HepG2 (cell line): ENCODE data around the gene TARBP2. TPM values are rescaled to one million over a fixed set of nuclear protein-coding genes. Genes with fewer than 3 reads are reported as not detected.
A peak's percentile ranks its signal among the peaks of the same experiment; 100 is the strongest.

ENCODE experiments used
- ARID3A ChIP-seq: IDR thresholded peaks from 2 replicates; pipeline ENCODE4 v1.6.1; 2012; ENCODE audit warnings: low read depth, low read length, improper control_type of control experiment
- ATAD3A ChIP-seq: sonication (generic); formaldehyde crosslinking; IDR thresholded peaks from 2 replicates; pipeline ENCODE4 v1.4.0; 2020; ENCODE audit warnings: missing genetic modification reagents
- CENPBD1 ChIP-seq: sonication (generic); formaldehyde crosslinking; IDR thresholded peaks from 2 replicates; pipeline ENCODE4 v1.8.0; 2022; ENCODE audit warnings: missing genetic modification reagents, low read depth, mild to moderate bottlenecking, borderline replicate concordance
- DNMT1 ChIP-seq: sonication (generic); formaldehyde crosslinking; IDR thresholded peaks from 2 replicates; pipeline ENCODE4 v1.5.1; 2020; ENCODE audit warnings: mild to moderate bottlenecking, missing genetic modification reagents
- GATAD2A ChIP-seq: IDR thresholded peaks from 2 replicates; pipeline ENCODE4 v1.6.1; 2016
- KDM4B ChIP-seq: sonication (generic); formaldehyde crosslinking; IDR thresholded peaks from 2 replicates; pipeline ENCODE4 v1.4.0; 2020; ENCODE audit warnings: missing genetic modification reagents
- KMT2B ChIP-seq: IDR thresholded peaks from 2 replicates; pipeline ENCODE4 v1.6.1; 2016; ENCODE audit warnings: missing genetic modification reagents, missing compliant biosample characterization
- MIXL1 ChIP-seq: IDR thresholded peaks from 2 replicates; pipeline ENCODE4 v1.6.1; 2016
- MTA3 ChIP-seq: sonication (generic); formaldehyde crosslinking; IDR thresholded peaks from 2 replicates; pipeline ENCODE4 v1.4.0; 2020; ENCODE audit warnings: missing genetic modification reagents
- NCOA5 ChIP-seq: sonication (generic); formaldehyde crosslinking; IDR thresholded peaks from 2 replicates; pipeline ENCODE4 v1.4.0; 2020; ENCODE audit warnings: missing genetic modification reagents
- NR1H2 ChIP-seq: sonication (generic); formaldehyde crosslinking; IDR thresholded peaks from 2 replicates; pipeline ENCODE4 v1.8.1; 2022; ENCODE audit warnings: low read depth, missing genetic modification reagents, borderline replicate concordance
- POLR2AphosphoS5 ChIP-seq: IDR thresholded peaks from 2 replicates; pipeline ENCODE4 v1.6.1; 2012; ENCODE audit warnings: low read depth, low read length
- RARA ChIP-seq: IDR thresholded peaks from 2 replicates; pipeline ENCODE4 v1.6.1; 2016; ENCODE audit warnings: missing genetic modification reagents, missing compliant biosample characterization
- TSC22D2 ChIP-seq: sonication (generic); formaldehyde crosslinking; IDR thresholded peaks from 2 replicates; pipeline ENCODE4 v1.5.1; 2020; ENCODE audit warnings: missing genetic modification reagents, mild to moderate bottlenecking, borderline replicate concordance
- ZBTB34 ChIP-seq: sonication (generic); formaldehyde crosslinking; IDR thresholded peaks from 2 replicates; pipeline ENCODE4 v1.8.0; 2022; ENCODE audit warnings: mild to moderate bottlenecking, missing genetic modification reagents
- ZMYM3 ChIP-seq: sonication (generic); formaldehyde crosslinking; IDR thresholded peaks from 2 replicates; pipeline ENCODE4 v1.5.1; 2020; ENCODE audit warnings: mild to moderate bottlenecking, missing genetic modification reagents
- ZNF224 ChIP-seq: sonication (generic); formaldehyde crosslinking; IDR thresholded peaks from 2 replicates; pipeline ENCODE4 v1.5.0; 2020; ENCODE audit warnings: mild to moderate bottlenecking, missing genetic modification reagents
- ZNF317 ChIP-seq: sonication (generic); formaldehyde crosslinking; IDR thresholded peaks from 2 replicates; pipeline ENCODE4 v1.5.0; 2020; ENCODE audit warnings: mild to moderate bottlenecking, missing genetic modification reagents
- ZNF549 ChIP-seq: sonication (generic); formaldehyde crosslinking; IDR thresholded peaks from 2 replicates; pipeline ENCODE4 v1.5.0; 2020; ENCODE audit warnings: missing genetic modification reagents
- ZNF766 ChIP-seq: sonication (generic); formaldehyde crosslinking; IDR thresholded peaks from 2 replicates; pipeline ENCODE4 v1.5.0; 2020; ENCODE audit warnings: missing genetic modification reagents, borderline replicate concordance
- ZSCAN9 ChIP-seq: IDR thresholded peaks from 2 replicates; pipeline ENCODE4 v1.6.1; 2016; ENCODE audit warnings: borderline replicate concordance
- polyA plus RNA-seq, 8 experiments: library from polyadenylated mRNA; depleted of rRNA in 3 of 8; stranded (reverse) in 7 of 8; unstranded in 1 of 8; fragments of >200 nt; fragmentation: Illumina TruSeq in 4 of 8; extraction: Trizol in 4 of 8; gene quantifications; 2 replicates each; pipeline versions ENCODE4 v1.2.1 to v1.2.3, GENCODE V29; 2011 to 2016; ENCODE audit warnings: low read depth in 4 of 8, missing spikeins in 1 of 8, mixed read lengths in 1 of 8; ENCODE audit not compliant: insufficient read depth in 1 of 8
- total RNA-seq, 5 experiments: library from RNA; depleted of rRNA; stranded (reverse); fragments of >200 nt; fragmentation: Illumina TruSeq; extraction: Trizol; gene quantifications; 2 replicates each; pipeline ENCODE4 v1.2.3, GENCODE V29; 2016; ENCODE audit warnings: low read depth in 1 of 5
- TF ChIP-seq, protein P1 (sequence below): sonication (generic); formaldehyde crosslinking; IDR thresholded peaks from 2 replicates; pipeline ENCODE4 v1.5.1; 2020; ENCODE audit warnings: mild to moderate bottlenecking, missing genetic modification reagents
- TF ChIP-seq, protein P2 (sequence below): sonication (generic); formaldehyde crosslinking; IDR thresholded peaks from 2 replicates; pipeline ENCODE4 v1.4.0; 2020; ENCODE audit warnings: mild to moderate bottlenecking, missing genetic modification reagents

The TARBP2 gene
- total and polyA plus RNA-seq, 2 of the 13 experiments (the other 11 are each of a cell fraction or from before 2014, with no cell fraction given): 47.0 to 55.5 TPM

DNA sequence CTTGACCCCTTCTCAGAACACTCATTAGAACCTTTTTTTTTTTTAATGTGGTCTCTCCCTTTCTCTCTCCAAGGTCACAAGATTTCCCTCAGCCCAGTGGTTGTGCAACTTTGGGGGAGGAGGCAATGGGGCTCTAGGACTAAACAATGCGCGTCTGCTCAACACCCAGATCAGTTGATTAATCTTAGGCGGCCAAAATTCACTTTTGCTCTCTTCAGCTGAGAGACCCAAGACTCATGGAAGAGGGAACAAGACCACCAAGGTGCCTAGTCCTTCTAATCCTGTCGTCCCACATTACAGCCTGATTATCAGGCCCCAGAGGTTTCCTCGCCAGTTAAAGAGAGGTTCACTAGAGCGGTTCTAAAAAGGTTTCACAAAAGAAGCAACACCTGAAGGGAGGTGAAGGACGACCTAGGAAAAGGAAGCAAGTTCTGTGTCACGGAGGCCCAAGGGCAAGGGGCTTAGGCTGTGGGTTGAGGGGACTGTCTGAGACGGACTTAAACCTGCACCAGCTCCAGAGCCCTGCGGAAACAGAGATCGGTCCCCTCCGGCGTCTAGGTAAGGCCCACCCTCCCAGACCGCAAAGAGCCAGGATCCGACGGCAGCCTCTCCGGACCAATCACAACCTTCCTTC, 824 bp upstream of the TARBP2 start (continued):
- TF ChIP-seq, protein P1, sequence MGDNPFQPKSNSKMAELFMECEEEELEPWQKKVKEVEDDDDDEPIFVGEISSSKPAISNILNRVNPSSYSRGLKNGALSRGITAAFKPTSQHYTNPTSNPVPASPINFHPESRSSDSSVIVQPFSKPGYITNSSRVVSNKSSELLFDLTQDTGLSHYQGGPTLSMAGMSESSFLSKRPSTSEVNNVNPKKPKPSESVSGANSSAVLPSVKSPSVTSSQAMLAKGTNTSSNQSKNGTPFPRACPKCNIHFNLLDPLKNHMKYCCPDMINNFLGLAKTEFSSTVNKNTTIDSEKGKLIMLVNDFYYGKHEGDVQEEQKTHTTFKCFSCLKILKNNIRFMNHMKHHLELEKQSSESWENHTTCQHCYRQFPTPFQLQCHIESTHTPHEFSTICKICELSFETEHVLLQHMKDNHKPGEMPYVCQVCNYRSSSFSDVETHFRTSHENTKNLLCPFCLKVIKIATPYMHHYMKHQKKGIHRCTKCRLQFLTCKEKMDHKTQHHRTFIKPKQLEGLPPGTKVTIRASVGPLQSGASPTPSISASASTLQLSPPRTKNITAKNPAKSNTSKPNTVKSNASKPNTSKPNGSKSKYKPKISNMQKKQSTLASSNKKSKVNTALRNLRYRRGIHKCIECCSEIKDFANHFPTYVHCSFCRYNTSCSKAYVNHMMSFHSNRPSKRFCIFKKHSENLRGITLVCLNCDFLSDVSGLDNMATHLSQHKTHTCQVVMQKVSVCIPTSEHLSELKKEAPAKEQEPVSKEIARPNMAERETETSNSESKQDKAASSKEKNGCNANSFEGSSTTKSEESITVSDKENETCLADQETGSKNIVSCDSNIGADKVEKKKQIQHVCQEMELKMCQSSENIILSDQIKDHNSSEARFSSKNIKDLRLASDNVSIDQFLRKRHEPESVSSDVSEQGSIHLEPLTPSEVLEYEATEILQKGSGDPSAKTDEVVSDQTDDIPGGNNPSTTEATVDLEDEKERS (CRISPR knock-in tag): 0 out of 2 replicates have a peak, but pooled peaks have one; percentile 40
- no peak for TF ChIP-seq TSC22D2 (CRISPR knock-in tag)
- no peak for TF ChIP-seq ZNF549 (CRISPR knock-in tag)
- TF ChIP-seq POLR2AphosphoS5: peak; percentile 59; the same call in 1 of the 2 replicates
- no peak for TF ChIP-seq ZBTB34 (CRISPR knock-in tag)
- TF ChIP-seq NR1H2 (CRISPR knock-in tag): no peak
- TF ChIP-seq, protein P2, sequence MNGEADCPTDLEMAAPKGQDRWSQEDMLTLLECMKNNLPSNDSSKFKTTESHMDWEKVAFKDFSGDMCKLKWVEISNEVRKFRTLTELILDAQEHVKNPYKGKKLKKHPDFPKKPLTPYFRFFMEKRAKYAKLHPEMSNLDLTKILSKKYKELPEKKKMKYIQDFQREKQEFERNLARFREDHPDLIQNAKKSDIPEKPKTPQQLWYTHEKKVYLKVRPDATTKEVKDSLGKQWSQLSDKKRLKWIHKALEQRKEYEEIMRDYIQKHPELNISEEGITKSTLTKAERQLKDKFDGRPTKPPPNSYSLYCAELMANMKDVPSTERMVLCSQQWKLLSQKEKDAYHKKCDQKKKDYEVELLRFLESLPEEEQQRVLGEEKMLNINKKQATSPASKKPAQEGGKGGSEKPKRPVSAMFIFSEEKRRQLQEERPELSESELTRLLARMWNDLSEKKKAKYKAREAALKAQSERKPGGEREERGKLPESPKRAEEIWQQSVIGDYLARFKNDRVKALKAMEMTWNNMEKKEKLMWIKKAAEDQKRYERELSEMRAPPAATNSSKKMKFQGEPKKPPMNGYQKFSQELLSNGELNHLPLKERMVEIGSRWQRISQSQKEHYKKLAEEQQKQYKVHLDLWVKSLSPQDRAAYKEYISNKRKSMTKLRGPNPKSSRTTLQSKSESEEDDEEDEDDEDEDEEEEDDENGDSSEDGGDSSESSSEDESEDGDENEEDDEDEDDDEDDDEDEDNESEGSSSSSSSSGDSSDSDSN (CRISPR knock-in tag): no peak
- TF ChIP-seq CENPBD1: no peak
- TF ChIP-seq ARID3A: 0 out of 2 replicates have a peak, but pooled peaks have one; percentile 2
- no peak for TF ChIP-seq DNMT1 (CRISPR knock-in tag)
- TF ChIP-seq KDM4B (CRISPR knock-in tag): no peak
- 0 out of 2 replicates have a peak, but pooled peaks have one; percentile 4 for TF ChIP-seq RARA (CRISPR knock-in tag)
- no peak for TF ChIP-seq KMT2B (CRISPR knock-in tag)
- 0 out of 2 replicates have a peak, but pooled peaks have one; percentile 18 for TF ChIP-seq GATAD2A (CRISPR knock-in tag)
- TF ChIP-seq ZNF224 (CRISPR knock-in tag): no peak
- TF ChIP-seq ZNF766: no peak
- TF ChIP-seq MIXL1 (CRISPR knock-in tag): no peak
- no peak for TF ChIP-seq MTA3 (CRISPR knock-in tag)
- TF ChIP-seq ATAD3A (CRISPR knock-in tag): no peak
- TF ChIP-seq ZSCAN9 (CRISPR knock-in tag): no peak
- no peak for TF ChIP-seq ZNF317
- TF ChIP-seq ZMYM3 (CRISPR knock-in tag): no peak
- TF ChIP-seq NCOA5 (CRISPR knock-in tag): no peak
